GM21526 (cell line): ENCODE results near the gene THAP2.
"Not testable (repeated sequence)": the region's sequence is repeated elsewhere in the genome, so short reads cannot be mapped to it uniquely, and the experiment has no call there.

Source experiments
- ATAC-seq: cut with Tn5 transposase; IDR thresholded peaks from one replicate; pipeline ENCODE4 v1.9.1; 2021; ENCODE audit warnings: moderate library complexity; ENCODE audit not compliant: unreplicated experiment, low FRiP score

The THAP2 gene

GRCh38 chr12:71695782-71696181 is 31.7 kb downstream of the THAP2 start:
- no peak for ATAC-seq

GRCh38 chr12:71702181-71702580 is 38.1 kb downstream of the THAP2 start:
- ATAC-seq, result not testable (repeated sequence)

- ATAC-seq, result no peak
These were observed 38.5 kb downstream of the THAP2 start for GRCh38 chr12:71702590-71702989.

GRCh38 chr12:71703206-71703605 is 39.1 kb downstream of the THAP2 start:
- no peak for ATAC-seq

- ATAC-seq, result no peak
These were observed 40.8 kb downstream of the THAP2 start for GRCh38 chr12:71704920-71705319.

GRCh38 chr12:71708658-71709057 is 44.6 kb downstream of the THAP2 start:
- ATAC-seq, result no peak

- ATAC-seq, result no peak
These were observed 46.4 kb downstream of the THAP2 start for GRCh38 chr12:71710276-71711125.

GRCh38 chr12:71718611-71719010 is 54.5 kb downstream of the THAP2 start:
- no peak for ATAC-seq

GRCh38 chr12:71719647-71720370 is 55.7 kb downstream of the THAP2 start:
- ATAC-seq, result no peak

- ATAC-seq, result no peak
These were observed 57.8 kb downstream of the THAP2 start for GRCh38 chr12:71721783-71722505.

- ATAC-seq, result no peak
These were observed 60.9 kb downstream of the THAP2 start for GRCh38 chr12:71725011-71725410.

GRCh38 chr12:71726548-71726947 is 62.4 kb downstream of the THAP2 start:
- ATAC-seq, result no peak

GRCh38 chr12:71727958-71728357 is 63.9 kb downstream of the THAP2 start:
- no peak for ATAC-seq
